Activated CD8-positive, alpha-beta memory T cell treated with anti-CD3 and anti-CD28 coated beads, Interleukin-2, amount 10 ng/mL, durations not matched to agents 7 days and 5 days (primary cell): ENCODE data around the gene EXOSC2. TPM values are rescaled to one million over a fixed set of nuclear protein-coding genes. Genes with fewer than 3 reads are reported as not detected.
A peak's percentile ranks its signal among the peaks of the same experiment; 100 is the strongest.

Source experiments
- ATAC-seq: fragments of 150-1000 bp; cut with Tn5 transposase; one replicate; pipeline ENCODE4 v1.10.0; 2021; ENCODE audit warnings: moderate library complexity
- CTCF ChIA-PET: fragments of 350-600 bp; sonication (Branson Sonifier 250); formaldehyde crosslinking; loops from one replicate; lab custom pipeline; 2021; ENCODE audit warnings: antibody characterized with exemption; lab: Charles Lee
- DNase-seq: peaks from one replicate; pipeline ENCODE4 v3.0.0-alpha.2; 2020
- H3K27ac Mint-ChIP-seq: one replicate; pipeline ENCODE4 v1.8.0; 2021; ENCODE audit warnings: mild to moderate bottlenecking, mixed read lengths
- H3K27me3 Mint-ChIP-seq: one replicate; pipeline ENCODE4 v1.8.0; 2021; ENCODE audit warnings: mixed read lengths
- H3K36me3 Mint-ChIP-seq: one replicate; pipeline ENCODE4 v1.8.0; 2021; ENCODE audit warnings: mild to moderate bottlenecking, mixed read lengths
- H3K4me1 Mint-ChIP-seq: one replicate; pipeline ENCODE4 v1.8.0; 2021; ENCODE audit warnings: mixed read lengths
- H3K4me3 Mint-ChIP-seq: one replicate; pipeline ENCODE4 v1.8.0; 2021; ENCODE audit warnings: mild to moderate bottlenecking, moderate library complexity, mixed read lengths
- H3K9me3 Mint-ChIP-seq: one replicate; pipeline ENCODE4 v1.8.0; 2022; ENCODE audit warnings: low read depth, mixed read lengths
- total RNA-seq, 2 experiments: library from RNA; stranded (reverse); gene quantifications; one replicate each; pipeline ENCODE4 v1.2.3, GENCODE V29; 2021

The EXOSC2 gene
- total RNA-seq, 2 experiments from 2014 or later = 69.9 to 81.3 TPM

- Mint-ChIP-seq H3K27ac (no peak overlapping the region), H3K27me3 (peaks cover 80% of the 10 kb centered on the region), H3K9me3 (no peaks in the 10 kb centered on the region), H3K36me3 (peaks cover 2% of the 10 kb centered on the region), H3K4me1 (peaks cover 7% of the 10 kb centered on the region), H3K4me3 (no peak overlapping the region)
- CTCF ChIA-PET = interaction anchor here (2.1 kb wide), 1 partner anchor 19 kb away, joined by 7 read pairs; no protein-coding TSS in a partner anchor
- DNase-seq = no peak
- no peak for ATAC-seq
Observed at GRCh38 chr9:130663258-130663976, 30.2 kb upstream of the EXOSC2 start.

- DNase-seq = no peak
- no peak overlapping the region for H3K4me3 Mint-ChIP-seq
- CTCF ChIA-PET = no interaction called here
Observed at GRCh38 chr9:130663977-130664250, 29.7 kb upstream of the EXOSC2 start.

GRCh38 chr9:130664251-130665028, 29.1 kb upstream of the EXOSC2 start, which contains the start of gene PRDM12:
Gene PRDM12 (plus strand): TSS chr9:130664594. CDS start chr9:130664654, 60 bp downstream.
- peak within 1 kb of the TSS; percentile 64 for H3K27ac Mint-ChIP-seq
- H3K4me1 Mint-ChIP-seq = peaks cover 7% of the 10 kb centered on the region
- peaks cover 75% of the 10 kb centered on the region for H3K27me3 Mint-ChIP-seq
- H3K9me3 Mint-ChIP-seq = no peaks in the 10 kb centered on the region
- ATAC-seq (no peak), DNase-seq (no peak)
- CTCF ChIA-PET = interaction anchor here (1.4 kb wide), 1 partner anchor 18 kb away, joined by 4 read pairs; no protein-coding TSS in a partner anchor
- peaks cover 2% of the 10 kb centered on the region for H3K36me3 Mint-ChIP-seq
- H3K4me3 Mint-ChIP-seq = no peak within 1 kb of the TSS

More at GRCh38 chr9:130663977-130664250, 29.7 kb upstream of the EXOSC2 start:
- Mint-ChIP-seq H3K27me3 (peaks cover 79% of the 10 kb centered on the region), H3K27ac (no peak overlapping the region), H3K9me3 (no peaks in the 10 kb centered on the region), H3K4me1 (peaks cover 7% of the 10 kb centered on the region), H3K36me3 (peaks cover 2% of the 10 kb centered on the region)
- ATAC-seq = no peak

- H3K36me3 Mint-ChIP-seq = peaks cover 2% of the 10 kb centered on the region
- ATAC-seq = no peak
- no peaks in the 10 kb centered on the region for H3K9me3 Mint-ChIP-seq
- H3K27me3 Mint-ChIP-seq = peaks cover 73% of the 10 kb centered on the region
- CTCF ChIA-PET = interaction anchor here (1.4 kb wide), 1 partner anchor 17 kb away, joined by 4 read pairs; no protein-coding TSS in a partner anchor
- DNase-seq = no peak
- no peak overlapping the region for H3K4me3 Mint-ChIP-seq
- H3K27ac Mint-ChIP-seq = peak overlapping the region; percentile 64
- peaks cover 7% of the 10 kb centered on the region for H3K4me1 Mint-ChIP-seq
Observed at GRCh38 chr9:130665029-130665430, 28.6 kb upstream of the EXOSC2 start.

GRCh38 chr9:130665431-130666392, 27.9 kb upstream of the EXOSC2 start:
- ATAC-seq (no peak), DNase-seq (no peak)
- Mint-ChIP-seq H3K9me3 (no peaks in the 10 kb centered on the region), H3K27ac (peak overlapping the region; percentile 64), H3K4me3 (no peak overlapping the region), H3K4me1 (peaks cover 7% of the 10 kb centered on the region), H3K36me3 (peaks cover 2% of the 10 kb centered on the region), H3K27me3 (peaks cover 75% of the 10 kb centered on the region)
- CTCF ChIA-PET = interaction anchor here (1.4 kb wide), 1 partner anchor 17 kb away, joined by 4 read pairs; no protein-coding TSS in a partner anchor

GRCh38 chr9:130666393-130667119, 27.0 kb upstream of the EXOSC2 start:
- no peak for DNase-seq
- H3K36me3 Mint-ChIP-seq = peaks cover 2% of the 10 kb centered on the region
- H3K27ac Mint-ChIP-seq = no peak overlapping the region
- peaks cover 74% of the 10 kb centered on the region for H3K27me3 Mint-ChIP-seq
- CTCF ChIA-PET = interaction anchor here (1.2 kb wide), 1 partner anchor 17 kb away, joined by 3 read pairs; no protein-coding TSS in a partner anchor
- H3K4me3 Mint-ChIP-seq = no peak overlapping the region
- H3K9me3 Mint-ChIP-seq = no peaks in the 10 kb centered on the region
- H3K4me1 Mint-ChIP-seq = peaks cover 7% of the 10 kb centered on the region
- no peak for ATAC-seq

- Mint-ChIP-seq H3K4me3 (no peak overlapping the region), H3K4me1 (peaks cover 7% of the 10 kb centered on the region), H3K27me3 (peaks cover 69% of the 10 kb centered on the region), H3K27ac (no peak overlapping the region), H3K36me3 (peaks cover 2% of the 10 kb centered on the region), H3K9me3 (no peaks in the 10 kb centered on the region)
- no peak for DNase-seq
- CTCF ChIA-PET = interaction anchor here (1.2 kb wide), 1 partner anchor 17 kb away, joined by 3 read pairs; no protein-coding TSS in a partner anchor
- no peak for ATAC-seq
Observed at GRCh38 chr9:130667120-130667435, 26.5 kb upstream of the EXOSC2 start.

- Mint-ChIP-seq H3K4me1 (peaks cover 3% of the 10 kb centered on the region), H3K27ac (no peak overlapping the region), H3K4me3 (no peak overlapping the region), H3K36me3 (peaks cover 2% of the 10 kb centered on the region), H3K9me3 (no peaks in the 10 kb centered on the region), H3K27me3 (peaks cover 62% of the 10 kb centered on the region)
- CTCF ChIA-PET = interaction anchor here (0.7 to 1.9 kb wide), 3 partner anchors 13 to 16 kb away, joined by 3 to 4 read pairs (median 4); no protein-coding TSS in a partner anchor
- DNase-seq = no peak
- ATAC-seq = no peak
Observed at GRCh38 chr9:130668196-130668595, 25.4 kb upstream of the EXOSC2 start.

GRCh38 chr9:130668659-130669058, 24.9 kb upstream of the EXOSC2 start:
- Mint-ChIP-seq H3K4me3 (no peak overlapping the region), H3K4me1 (peaks cover 3% of the 10 kb centered on the region)

GRCh38 chr9:130669965-130670364, 23.6 kb upstream of the EXOSC2 start:
- H3K36me3 Mint-ChIP-seq = peaks cover 2% of the 10 kb centered on the region
- no peak overlapping the region for H3K27ac Mint-ChIP-seq
- peaks cover 3% of the 10 kb centered on the region for H3K4me1 Mint-ChIP-seq
- CTCF ChIA-PET = no interaction called here
- no peak overlapping the region for H3K4me3 Mint-ChIP-seq
- H3K9me3 Mint-ChIP-seq = no peaks in the 10 kb centered on the region
- peaks cover 47% of the 10 kb centered on the region for H3K27me3 Mint-ChIP-seq
- DNase-seq = no peak
- ATAC-seq = no peak

More at GRCh38 chr9:130668659-130669058, 24.9 kb upstream of the EXOSC2 start:
- H3K9me3 Mint-ChIP-seq = no peaks in the 10 kb centered on the region
- no peak for DNase-seq
- no peak for ATAC-seq
- CTCF ChIA-PET = interaction anchor here (0.7 to 1.9 kb wide), 2 partner anchors 13 kb away, joined by 4 read pairs; no protein-coding TSS in a partner anchor
- H3K36me3 Mint-ChIP-seq = peaks cover 2% of the 10 kb centered on the region
- no peak overlapping the region for H3K27ac Mint-ChIP-seq
- peaks cover 58% of the 10 kb centered on the region for H3K27me3 Mint-ChIP-seq

- Mint-ChIP-seq H3K27ac (no peak overlapping the region), H3K36me3 (no peaks in the 10 kb centered on the region), H3K4me1 (no peaks in the 10 kb centered on the region)
Observed at GRCh38 chr9:130670644-130671043, 22.9 kb upstream of the EXOSC2 start.

GRCh38 chr9:130672466-130672865, 21.1 kb upstream of the EXOSC2 start:
- H3K9me3 Mint-ChIP-seq = no peaks in the 10 kb centered on the region
- H3K4me1 Mint-ChIP-seq = no peaks in the 10 kb centered on the region
- no peak overlapping the region for H3K27ac Mint-ChIP-seq
- CTCF ChIA-PET = no interaction called here
- no peak for ATAC-seq
- H3K36me3 Mint-ChIP-seq = no peaks in the 10 kb centered on the region
- H3K27me3 Mint-ChIP-seq = peaks cover 24% of the 10 kb centered on the region
- no peak overlapping the region for H3K4me3 Mint-ChIP-seq
- no peak for DNase-seq

More at GRCh38 chr9:130670644-130671043, 22.9 kb upstream of the EXOSC2 start:
- Mint-ChIP-seq H3K4me3 (no peak overlapping the region), H3K27me3 (peaks cover 40% of the 10 kb centered on the region), H3K9me3 (no peaks in the 10 kb centered on the region)
- no peak for DNase-seq
- no peak for ATAC-seq
- CTCF ChIA-PET = interaction anchor here (0.8 kb wide), 1 partner anchor 12 kb away, joined by 4 read pairs; no protein-coding TSS in a partner anchor
